Sigmoid colon (tissue), 7 donors: ENCODE measurements around the gene RASA2. TPM values are rescaled to one million over a fixed set of nuclear protein-coding genes. Genes with fewer than 3 reads are reported as not detected.

Source experiments
- DNase-seq: peaks from one replicate; pipeline ENCODE4 v3.0.0-alpha.2; 2019
- H3K27ac ChIP-seq, 4 donors: fragments of 200-600 bp; sonication (generic); one replicate each; pipeline ENCODE4 v1.5.1; 2016 to 2019; ENCODE audit warnings: mild to moderate bottlenecking in 1 of 4
- H3K27me3 ChIP-seq, 3 donors: fragments of 200-600 bp; sonication (generic); one replicate each; pipeline ENCODE4 v1.5.1; 2019; ENCODE audit warnings: mild to moderate bottlenecking in 1 of 3
- H3K36me3 ChIP-seq, 4 donors: fragments of 200-600 bp; sonication (generic); one replicate each; pipeline ENCODE4 v1.5.1; 2016 to 2019
- H3K4me1 ChIP-seq, 4 donors: fragments of 200-600 bp; sonication (generic); one replicate each; pipeline ENCODE4 v1.5.1; 2017 to 2019
- H3K4me3 ChIP-seq, 4 donors: fragments of 200-600 bp; sonication (generic); one replicate each; pipeline ENCODE4 v1.5.1; 2017 to 2019; ENCODE audit warnings: mild to moderate bottlenecking in 2 of 4, moderate library complexity in 1 of 4
- H3K9me3 ChIP-seq, 4 donors: fragments of 200-600 bp in 3 of 4; sonication (generic) in 3 of 4; one replicate each; pipeline versions ENCODE4 v1.5.1 to v1.6.1; 2013 to 2019
- CTCF ChIP-seq, 4 experiments: fragments of 450-650 bp in 3 of 4; fragments of 200-600 bp in 1 of 4; IDR thresholded peaks; one replicate each; pipeline ENCODE4 v1.5.1; 2016 to 2019; ENCODE audit warnings: antibody characterized with exemption in 4 of 4, mild to moderate bottlenecking in 3 of 4, moderate library complexity in 2 of 4
- EP300 ChIP-seq, 4 donors: sonication (generic); formaldehyde crosslinking; IDR thresholded peaks; one replicate each; pipeline ENCODE4 v1.6.1; 2017; ENCODE audit warnings: antibody characterized with exemption in 4 of 4
- POLR2A ChIP-seq, 2 donors: fragments of 450-650 bp; IDR thresholded peaks; one replicate each; pipeline ENCODE4 v1.6.1; 2016; ENCODE audit warnings: antibody characterized with exemption in 2 of 2, mild to moderate bottlenecking in 2 of 2, moderate library complexity in 2 of 2
- POLR2AphosphoS5 ChIP-seq, 4 donors: sonication (generic); formaldehyde crosslinking; IDR thresholded peaks; one replicate each; pipeline ENCODE4 v1.6.1; 2017; ENCODE audit warnings: antibody characterized with exemption in 4 of 4
- WGBS, 2 donors: extraction: QIAGEN DNeasy Blood & Tissue Kit; methylation state at CpG; one replicate each; pipeline ENCODE4 v1.1.7; 2013; 5-methylcytosine and 5-hydroxymethylcytosine counted together
- intact Hi-C: fragments of 100-400 bp; cut with DNase I; formaldehyde crosslinking; loops from one replicate; pipeline ENCODE4 v1.15.1; 2023
- polyA plus RNA-seq, 3 donors: library from polyadenylated mRNA; stranded (reverse); fragments of 200-250 nt; gene quantifications; one replicate each; pipeline ENCODE4 v1.2.3, GENCODE V29; 2013
- total RNA-seq, 4 donors: library from RNA; depleted of rRNA; stranded (reverse); fragments of >200 nt; gene quantifications; one replicate each; pipeline ENCODE4 v1.1.0, GENCODE V29; 2016
- donor health status: healthy with polysubstance abuse.
- donor health status: Bipolar disorder and iron deficiency.
- donor health status: healthy.

The RASA2 gene
- total and polyA plus RNA-seq, 7 donors = 3.2 to 20.5 (median 13.0) TPM

GRCh38 chr3:141597931-141598330 is 111.1 kb downstream of the RASA2 start:
- 81 to 89% methylated on average over 2 of the region's 2 CpGs for WGBS, 2 donors
- intact Hi-C loops = no loop called here
- Histone ChIP-seq H3K9me3 (no peaks in the 10 kb centered on the region), H3K4me3 (no peak overlapping the region), H3K27ac (peak overlapping the region in 3 of 4 donors; percentile 85 to 90 (median 87)), H3K36me3 (peaks cover 0 to 5% (median 0%) of the 10 kb centered on the region in 4 donors), H3K27me3 (no peaks in the 10 kb centered on the region), H3K4me1 (peaks cover 0 to 38% (median 24%) of the 10 kb centered on the region in 4 donors)
- TF ChIP-seq POLR2A (IDR thresholded peaks at IDR 0.05) = no peak
- no peak for TF ChIP-seq CTCF (IDR thresholded peaks at IDR 0.05)
- no peak for TF ChIP-seq POLR2AphosphoS5 (IDR thresholded peaks at IDR 0.05)
- no peak for TF ChIP-seq EP300 (IDR thresholded peaks at IDR 0.05)
- DNase-seq = no peak

GRCh38 chr3:141600331-141600730 is 113.5 kb downstream of the RASA2 start:
- H3K4me1 ChIP-seq = peaks cover 0 to 44% (median 24%) of the 10 kb centered on the region in 4 donors
- TF ChIP-seq POLR2A (IDR thresholded peaks at IDR 0.05) = no peak
- TF ChIP-seq CTCF (IDR thresholded peaks at IDR 0.05) = no peak
- no peak for TF ChIP-seq EP300 (IDR thresholded peaks at IDR 0.05)
- TF ChIP-seq POLR2AphosphoS5 (IDR thresholded peaks at IDR 0.05) = no peak
- no peak for DNase-seq
- WGBS, 2 donors = 97 to 98% methylated on average over 12 of the region's 12 CpGs
- H3K36me3 ChIP-seq = peaks cover 0 to 5% (median 0%) of the 10 kb centered on the region in 4 donors
- no peaks in the 10 kb centered on the region for H3K27me3 ChIP-seq
- intact Hi-C loops = loop anchor here (5.0 kb wide), 1 partner anchor 47 kb away; no protein-coding TSS in a partner anchor
- peak overlapping the region in 3 of 4 donors; percentile 85 to 90 (median 87) for H3K27ac ChIP-seq
- H3K4me3 ChIP-seq = no peak overlapping the region
- H3K9me3 ChIP-seq = no peaks in the 10 kb centered on the region

GRCh38 chr3:141602706-141603105 is 115.9 kb downstream of the RASA2 start:
- Histone ChIP-seq H3K4me3 (no peak overlapping the region), H3K27me3 (no peaks in the 10 kb centered on the region), H3K27ac (peak overlapping the region in 3 of 4 donors; percentile 85 to 90 (median 87)), H3K4me1 (peaks cover 0 to 36% (median 21%) of the 10 kb centered on the region in 4 donors), H3K9me3 (no peaks in the 10 kb centered on the region), H3K36me3 (no peaks in the 10 kb centered on the region)
- 94 to 96% methylated on average over 4 of the region's 4 CpGs for WGBS, 2 donors
- TF ChIP-seq POLR2AphosphoS5 (IDR thresholded peaks at IDR 0.05) (peak; percentile 47 to 70 (median 66)), EP300 (IDR thresholded peaks at IDR 0.05) (peak; percentile 44 to 78 (median 66)), POLR2A (IDR thresholded peaks at IDR 0.05) (no peak), CTCF (IDR thresholded peaks at IDR 0.05) (no peak)
- intact Hi-C loops = loop anchor here (5.0 kb wide), 1 partner anchor 45 kb away; no protein-coding TSS in a partner anchor
- DNase-seq = peak; percentile 69

GRCh38 chr3:141603473-141604035 is 116.7 kb downstream of the RASA2 start:
- intact Hi-C loops = loop anchor here (5.0 kb wide), 1 partner anchor 44 kb away; no protein-coding TSS in a partner anchor
- no peak for DNase-seq
- Histone ChIP-seq H3K4me3 (no peak overlapping the region), H3K9me3 (no peaks in the 10 kb centered on the region), H3K27me3 (no peaks in the 10 kb centered on the region), H3K27ac (peak overlapping the region in 3 of 4 donors; percentile 85 to 90 (median 87)), H3K4me1 (peaks cover 0 to 37% (median 21%) of the 10 kb centered on the region in 4 donors), H3K36me3 (peaks cover 0 to under 1% (median 0%) of the 10 kb centered on the region in 4 donors)
- TF ChIP-seq POLR2A (IDR thresholded peaks at IDR 0.05) = no peak
- TF ChIP-seq POLR2AphosphoS5 (IDR thresholded peaks at IDR 0.05) = no peak
- no peak for TF ChIP-seq CTCF (IDR thresholded peaks at IDR 0.05)
- TF ChIP-seq EP300 (IDR thresholded peaks at IDR 0.05) = no peak
- WGBS, 2 donors = 98 to 99% methylated on average over 3 of the region's 3 CpGs
